Middle frontal gyrus (tissue), 1 donor: ENCODE results near the gene SEMA3E.

ENCODE experiments used
- DNase-seq: peaks from one replicate; pipeline ENCODE4 v3.0.0-alpha.2; 2015; ENCODE audit warnings: low spot score; ENCODE audit errors: extremely low spot score

Gene SEMA3E

GRCh38 chr7:83362871-83363550 lies 285.9 kb downstream of the SEMA3E start:
- DNase-seq: no peak

DNA sequence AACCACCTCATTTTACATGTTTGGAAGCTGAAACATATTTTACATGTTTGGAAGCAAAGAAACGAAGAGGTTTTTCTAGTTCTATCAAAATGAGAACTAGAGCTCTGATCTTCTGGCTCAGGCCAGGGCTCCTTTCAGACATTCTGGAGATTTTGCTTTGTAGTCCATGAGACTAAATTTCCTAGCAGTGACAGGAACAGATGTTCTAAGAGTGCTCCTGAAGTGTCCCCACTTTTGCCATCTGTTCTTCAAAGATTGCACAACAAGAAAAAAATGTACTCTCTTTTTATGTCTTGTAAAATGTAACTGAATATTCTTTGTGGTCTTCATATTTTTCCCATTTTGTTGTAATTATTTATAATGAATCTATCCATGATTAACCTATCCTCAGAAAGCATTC lies 289.8 kb downstream of the SEMA3E start:
- DNase-seq: no peak

GRCh38 chr7:83355143-83355542 lies 293.8 kb downstream of the SEMA3E start:
- no peak for DNase-seq

DNA sequence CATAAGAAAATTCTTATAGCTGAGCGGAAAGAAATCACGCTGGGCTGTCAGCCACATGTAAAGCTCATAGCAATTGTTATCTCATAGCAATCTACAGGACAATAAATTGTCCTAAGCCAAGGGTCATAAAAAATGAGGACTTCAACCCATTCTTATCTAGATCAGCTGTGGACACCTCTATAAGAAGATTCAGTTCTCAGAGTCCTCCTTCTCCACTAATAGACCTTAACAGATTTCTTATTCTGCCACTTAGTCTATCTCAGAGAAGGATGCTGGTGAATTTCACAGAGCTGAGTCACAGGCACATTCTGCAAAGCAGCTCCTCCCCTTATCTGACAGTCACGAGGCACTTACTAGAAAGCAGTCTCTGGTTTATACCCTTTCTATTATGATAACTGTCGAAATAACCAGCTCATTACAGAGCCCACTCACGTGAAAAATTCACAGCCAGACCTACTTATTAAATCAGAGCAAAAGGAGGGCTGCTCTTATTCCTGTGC lies 300.9 kb downstream of the SEMA3E start:
- DNase-seq: no peak

- no peak for DNase-seq
These were observed 309.0 kb downstream of the SEMA3E start for GRCh38 chr7:83339907-83340306.

DNA sequence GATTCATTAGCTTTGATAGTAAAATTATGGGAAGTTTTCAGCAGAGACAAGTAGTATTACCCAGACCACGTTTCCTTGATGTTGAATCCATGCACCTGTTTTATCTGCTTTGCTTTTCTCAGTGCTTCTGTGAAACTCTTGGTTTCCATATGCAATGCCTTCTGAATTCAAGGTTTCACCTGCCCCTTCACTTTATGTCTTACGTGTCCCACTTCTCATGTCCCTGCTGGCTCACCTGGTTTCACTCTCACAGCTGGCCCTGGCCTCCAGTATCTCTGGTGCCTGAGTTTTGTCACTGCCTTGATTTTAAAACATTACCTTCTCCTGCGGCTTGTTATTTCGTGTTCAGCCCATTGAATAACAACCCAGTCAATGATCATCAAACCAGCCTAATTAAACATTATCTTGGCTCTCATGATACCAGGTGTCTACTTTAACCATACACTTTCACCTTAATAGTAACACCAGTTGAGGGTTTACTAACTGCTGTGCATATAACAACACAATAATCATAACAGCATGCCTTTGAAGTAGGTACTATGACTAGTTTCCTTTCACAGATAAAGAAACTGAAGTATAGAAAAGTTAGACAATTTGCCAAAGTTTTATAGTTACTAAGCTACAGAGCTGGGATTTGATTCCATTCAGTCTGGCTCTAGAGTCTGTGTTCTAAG lies 310.5 kb downstream of the SEMA3E start:
- DNase-seq: no peak

- no peak for DNase-seq
These were observed 311.9 kb downstream of the SEMA3E start for GRCh38 chr7:83337050-83337449.

DNA sequence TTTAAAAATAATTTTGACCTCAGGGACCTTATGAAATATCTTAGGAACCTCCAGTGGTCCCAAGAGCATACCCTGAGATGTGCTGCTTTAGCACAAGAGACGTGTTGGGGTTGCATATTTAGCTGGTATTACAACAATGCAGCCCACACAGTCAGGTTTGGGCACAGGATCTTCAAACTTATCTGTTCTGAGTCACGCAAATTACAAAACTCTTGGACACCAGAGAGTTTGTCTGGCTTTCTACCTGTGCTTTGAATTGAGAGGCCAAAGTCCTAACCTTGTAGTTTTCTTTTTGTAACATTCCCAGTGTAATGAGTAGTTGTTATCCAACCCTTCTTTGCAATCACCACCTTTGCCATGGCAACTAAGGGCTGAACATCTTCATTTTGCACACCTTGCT lies 322.7 kb downstream of the SEMA3E start:
- no peak for DNase-seq

DNA sequence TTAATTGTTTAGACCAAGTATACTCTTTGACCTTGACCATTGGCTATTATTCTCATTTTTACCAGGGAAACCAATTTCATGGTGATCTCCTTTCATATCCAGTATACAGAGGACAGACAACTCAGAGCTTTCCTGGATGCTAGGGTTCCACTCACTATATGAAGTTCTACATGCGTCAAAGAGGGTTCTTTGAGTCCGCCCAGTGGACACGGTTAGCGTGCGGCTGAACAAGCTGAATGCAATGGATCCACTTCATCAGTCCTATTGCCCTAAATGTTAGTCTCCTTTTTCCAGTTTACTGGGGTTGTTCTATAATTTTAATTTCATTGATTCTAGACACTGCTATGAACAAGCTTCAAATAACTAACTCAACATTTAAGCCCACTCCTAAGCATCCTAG lies 323.9 kb downstream of the SEMA3E start:
- no peak for DNase-seq

- no peak for DNase-seq
These were observed 324.3 kb downstream of the SEMA3E start for GRCh38 chr7:83324596-83324995.

GRCh38 chr7:83321011-83321410 lies 327.9 kb downstream of the SEMA3E start:
- no peak for DNase-seq

DNA sequence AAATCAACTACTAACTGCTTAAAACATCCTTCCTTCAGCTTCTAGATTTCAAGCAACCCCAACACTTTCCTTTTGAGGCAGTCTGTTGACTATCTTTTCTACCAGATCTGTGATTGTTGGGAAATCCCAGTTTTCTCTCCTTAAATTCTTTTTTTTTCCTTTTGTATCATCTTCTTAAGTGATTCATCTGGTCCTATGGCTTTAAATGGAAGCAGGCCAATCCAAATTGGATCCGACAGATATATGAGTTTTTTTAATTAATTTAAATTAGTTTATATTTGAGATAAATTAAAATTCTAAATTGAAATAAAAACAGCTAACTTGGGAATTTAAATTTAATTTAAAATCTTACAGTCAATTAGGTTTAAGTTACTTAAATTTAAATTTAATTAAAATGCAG lies 335.0 kb downstream of the SEMA3E start:
- no peak for DNase-seq
